ENCODE results near the gene NDUFA8. TPM values are rescaled to one million over a fixed set of nuclear protein-coding genes. Genes with fewer than 3 reads are reported as not detected.

NDUFA8 gene
- polyA plus RNA-seq, 1 of the 3 experiments (the other 2 are of a cell fraction): 116 TPM

DNA sequence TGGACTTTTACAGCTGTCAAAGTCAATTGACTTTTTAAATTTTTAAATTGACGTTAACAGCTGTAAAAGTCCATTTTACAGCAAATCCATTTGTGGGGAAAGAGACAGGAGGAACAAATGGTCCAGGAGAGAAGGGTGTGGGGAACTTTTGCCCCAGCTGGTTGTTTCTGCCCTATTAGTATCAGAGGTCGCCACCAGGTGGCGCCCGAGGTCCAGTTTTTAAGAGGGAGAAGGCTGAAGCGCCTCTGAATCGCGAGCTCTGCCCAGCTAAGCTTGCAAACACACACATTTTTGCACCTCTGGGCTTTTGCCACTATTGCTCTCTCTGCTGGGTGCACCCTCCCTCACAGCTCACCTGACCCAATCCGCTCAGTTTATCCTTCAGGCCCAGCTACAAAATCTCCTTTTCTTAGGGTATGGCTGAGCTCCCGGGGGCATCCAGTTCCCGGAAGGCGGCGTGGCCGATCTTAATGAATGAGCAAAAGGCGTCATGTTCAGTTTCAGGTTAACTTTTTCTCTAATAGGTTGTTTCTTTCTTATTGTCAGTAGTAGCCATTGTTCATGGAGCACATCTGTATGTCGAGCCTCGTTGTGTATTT lies 60.2 kb downstream of the NDUFA8 start (continued):
- no peak for TF ChIP-seq GATA2 (CRISPR knock-in tag; IDR thresholded peaks at IDR 0.05)
- TF ChIP-seq YY1 (IDR thresholded peaks at IDR 0.05; ENCODE audit: low read depth): no peak
- TF ChIP-seq, protein P1, sequence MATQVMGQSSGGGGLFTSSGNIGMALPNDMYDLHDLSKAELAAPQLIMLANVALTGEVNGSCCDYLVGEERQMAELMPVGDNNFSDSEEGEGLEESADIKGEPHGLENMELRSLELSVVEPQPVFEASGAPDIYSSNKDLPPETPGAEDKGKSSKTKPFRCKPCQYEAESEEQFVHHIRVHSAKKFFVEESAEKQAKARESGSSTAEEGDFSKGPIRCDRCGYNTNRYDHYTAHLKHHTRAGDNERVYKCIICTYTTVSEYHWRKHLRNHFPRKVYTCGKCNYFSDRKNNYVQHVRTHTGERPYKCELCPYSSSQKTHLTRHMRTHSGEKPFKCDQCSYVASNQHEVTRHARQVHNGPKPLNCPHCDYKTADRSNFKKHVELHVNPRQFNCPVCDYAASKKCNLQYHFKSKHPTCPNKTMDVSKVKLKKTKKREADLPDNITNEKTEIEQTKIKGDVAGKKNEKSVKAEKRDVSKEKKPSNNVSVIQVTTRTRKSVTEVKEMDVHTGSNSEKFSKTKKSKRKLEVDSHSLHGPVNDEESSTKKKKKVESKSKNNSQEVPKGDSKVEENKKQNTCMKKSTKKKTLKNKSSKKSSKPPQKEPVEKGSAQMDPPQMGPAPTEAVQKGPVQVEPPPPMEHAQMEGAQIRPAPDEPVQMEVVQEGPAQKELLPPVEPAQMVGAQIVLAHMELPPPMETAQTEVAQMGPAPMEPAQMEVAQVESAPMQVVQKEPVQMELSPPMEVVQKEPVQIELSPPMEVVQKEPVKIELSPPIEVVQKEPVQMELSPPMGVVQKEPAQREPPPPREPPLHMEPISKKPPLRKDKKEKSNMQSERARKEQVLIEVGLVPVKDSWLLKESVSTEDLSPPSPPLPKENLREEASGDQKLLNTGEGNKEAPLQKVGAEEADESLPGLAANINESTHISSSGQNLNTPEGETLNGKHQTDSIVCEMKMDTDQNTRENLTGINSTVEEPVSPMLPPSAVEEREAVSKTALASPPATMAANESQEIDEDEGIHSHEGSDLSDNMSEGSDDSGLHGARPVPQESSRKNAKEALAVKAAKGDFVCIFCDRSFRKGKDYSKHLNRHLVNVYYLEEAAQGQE (IDR thresholded peaks at IDR 0.05; ENCODE audit: low read depth, low read length): no peak
- no peak for TF ChIP-seq FOXM1 (IDR thresholded peaks at IDR 0.05; ENCODE audit: low read depth)

DNA sequence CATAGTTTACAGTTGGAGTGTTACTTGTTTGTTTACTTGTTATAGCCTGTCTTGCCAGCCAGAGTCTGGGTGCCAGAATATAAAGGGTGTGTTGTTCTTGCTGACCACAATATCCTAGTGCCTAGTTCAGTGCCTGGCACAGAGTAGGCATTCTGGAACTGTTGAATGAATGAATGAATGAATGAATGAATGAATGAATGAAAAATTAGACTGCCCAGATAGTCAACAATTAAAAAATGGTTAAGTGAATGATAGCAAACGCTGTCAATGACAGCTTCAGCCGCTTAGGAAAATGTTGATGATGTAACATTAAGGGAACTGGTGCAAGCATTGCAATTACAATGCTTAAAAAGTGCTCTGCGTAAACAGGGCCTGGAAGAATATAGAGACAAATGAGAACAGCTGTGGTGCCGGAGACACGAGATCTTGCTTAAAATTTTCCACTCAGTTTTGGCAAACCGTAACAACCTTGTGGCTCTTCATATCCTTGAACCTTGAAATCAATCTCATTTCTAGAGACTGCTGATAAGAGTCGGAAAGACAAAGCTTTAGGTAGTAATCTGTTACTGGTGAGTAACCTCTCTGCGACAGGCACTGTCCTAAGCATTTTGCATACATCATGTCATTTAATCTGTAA lies 61.8 kb downstream of the NDUFA8 start:
- Histone ChIP-seq H3F3A (replicated peaks; ENCODE audit: insufficient read depth) (no peaks in the 10 kb centered on the region), H3K27me3 (ENCODE audit: insufficient read depth) (no peaks in the 10 kb centered on the region), H3K4me3 (ENCODE audit: low read depth in 2 of 2, low read length in 1 of 2) (no peak overlapping the region), H3K27ac (ENCODE audit: low read depth in 2 of 2, low read length in 1 of 2) (no peak overlapping the region), H3K4me2 (no peak overlapping the region), H3K36me3 (replicated peaks in 1 of 2; ENCODE audit: control insufficient read depth in 1 of 2, insufficient read depth in 2 of 2, low read length in 1 of 2) (no peaks in the 10 kb centered on the region), H3K9me3 (no peaks in the 10 kb centered on the region), H3K9ac (no peak overlapping the region), H3K79me2 (ENCODE audit: insufficient read depth) (no peaks in the 10 kb centered on the region), H3K9me2 (no peaks in the 10 kb centered on the region), H4K20me1 (ENCODE audit: insufficient read depth) (no peaks in the 10 kb centered on the region), H2AFZ (ENCODE audit: low read depth) (no peak overlapping the region), H3K4me1 (ENCODE audit: control insufficient read depth in 1 of 2, insufficient read depth in 2 of 2, low read depth in 1 of 2, low read length in 1 of 2) (peaks cover 0 to 3% of the 10 kb centered on the region in 2 experiments; a peak in 1 of 4 replicates)
- 52% methylated on average over 8 of the region's 8 CpGs for WGBS (ENCODE audit: low lambda C conversion rate)
- DNase-seq: no peak
- TF ChIP-seq YY1 (IDR thresholded peaks at IDR 0.05; ENCODE audit: low read depth): no peak
- TF ChIP-seq EP300 (IDR thresholded peaks at IDR 0.05; ENCODE audit: borderline replicate concordance in 1 of 2, low read depth in 1 of 2, low read length in 1 of 2): no peak
- no peak for TF ChIP-seq TEAD4 (IDR thresholded peaks at IDR 0.05; ENCODE audit: borderline replicate concordance, insufficient read depth)
- no peak for TF ChIP-seq FOXM1 (IDR thresholded peaks at IDR 0.05; ENCODE audit: low read depth)
- TF ChIP-seq FOSL2 (IDR thresholded peaks at IDR 0.05; ENCODE audit: borderline replicate concordance, low read depth): no peak
- TF ChIP-seq, protein P2, sequence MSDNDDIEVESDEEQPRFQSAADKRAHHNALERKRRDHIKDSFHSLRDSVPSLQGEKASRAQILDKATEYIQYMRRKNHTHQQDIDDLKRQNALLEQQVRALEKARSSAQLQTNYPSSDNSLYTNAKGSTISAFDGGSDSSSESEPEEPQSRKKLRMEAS (IDR thresholded peaks at IDR 0.05; ENCODE audit: low read depth): no peak
- TF ChIP-seq GATA2 (CRISPR knock-in tag; IDR thresholded peaks at IDR 0.05): no peak
- no peak for TF ChIP-seq RXRA (IDR thresholded peaks at IDR 0.05; ENCODE audit: borderline replicate concordance, low read depth)
- no peak for TF ChIP-seq SIN3A (IDR thresholded peaks at IDR 0.05; ENCODE audit: borderline replicate concordance, low read depth, low read length)
- TF ChIP-seq, protein P3, sequence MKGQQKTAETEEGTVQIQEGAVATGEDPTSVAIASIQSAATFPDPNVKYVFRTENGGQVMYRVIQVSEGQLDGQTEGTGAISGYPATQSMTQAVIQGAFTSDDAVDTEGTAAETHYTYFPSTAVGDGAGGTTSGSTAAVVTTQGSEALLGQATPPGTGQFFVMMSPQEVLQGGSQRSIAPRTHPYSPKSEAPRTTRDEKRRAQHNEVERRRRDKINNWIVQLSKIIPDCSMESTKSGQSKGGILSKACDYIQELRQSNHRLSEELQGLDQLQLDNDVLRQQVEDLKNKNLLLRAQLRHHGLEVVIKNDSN (IDR thresholded peaks at IDR 0.05; ENCODE audit: borderline replicate concordance, low read depth): no peak
- ChIA-PET CTCF (interaction anchor here (0.9 to 8.1 kb wide), 14 partner anchors 10 to 1252 kb away, joined by 3 to 327 read pairs (median 11); no protein-coding TSS in a partner anchor), POLR2A (no interaction called here)

All from SK-N-SH (cell line).